Endothelial cell of umbilical vein (primary cell): ENCODE results near the gene SMARCD1. TPM values are rescaled to one million over a fixed set of nuclear protein-coding genes. Genes with fewer than 3 reads are reported as not detected.

Source experiments
- BruUV-seq: library from RNA; stranded (reverse); fragments of 400-500 nt; replicated peaks from 2 replicates; lab custom pipeline; 2021; lab: Mats Ljungman, UMichigan
- CTCF ChIA-PET: fragments of 300-600, 350-600 bp; sonication (Branson Sonifier 250); formaldehyde crosslinking; loops from one replicate; lab custom pipeline; 2021; ENCODE audit warnings: antibody characterized with exemption, inconsistent platforms; lab: Charles Lee
- POLR2A ChIA-PET: fragments of 300-600, 350-600 bp; sonication (Branson Sonifier 250); formaldehyde crosslinking; loops from one replicate; lab custom pipeline; 2021; ENCODE audit warnings: antibody characterized with exemption, inconsistent platforms; lab: Charles Lee
- DNase-seq: peaks from one replicate; pipeline ENCODE4 v3.0.0-alpha.2; 2011; ENCODE audit warnings: low read depth, low spot score
- FAIRE-seq: peaks from 2 replicates; lab custom pipeline; 2011; peaks lifted over from hg19 to GRCh38; lab: Jason Lieb, UNC
- H2AFZ ChIP-seq: 2 replicates; pipeline ENCODE4 v1.6.0; 2012; ENCODE audit warnings: low read depth, low read length, control low read depth, inconsistent platforms
- H3K27ac ChIP-seq: 2 replicates; pipeline ENCODE4 v1.5.1; 2011; ENCODE audit warnings: low read depth, mild to moderate bottlenecking, control low read depth, low read length, moderate library complexity; ENCODE audit not compliant: insufficient read depth
- H3K27me3 ChIP-seq, 2 experiments: 2 replicates each; pipeline versions ENCODE4 v1.6.0 to v1.6.1; 2011; ENCODE audit warnings: low read length in 2 of 2, mixed read lengths in 1 of 2; ENCODE audit not compliant: control insufficient read depth in 2 of 2, insufficient read depth in 2 of 2
- H3K36me3 ChIP-seq, 2 experiments: 2 replicates in 1 of 2; 3 replicates in 1 of 2; pipeline ENCODE4 v1.5.1; 2011; ENCODE audit warnings: low read length in 2 of 2, mild to moderate bottlenecking in 1 of 2, moderate library complexity in 1 of 2; ENCODE audit not compliant: control insufficient read depth in 2 of 2, insufficient read depth in 2 of 2; ENCODE audit errors: extremely low read depth in 1 of 2
- H3K4me1 ChIP-seq: 3 replicates; pipeline ENCODE4 v1.5.1; 2011; ENCODE audit warnings: mild to moderate bottlenecking, low read length; ENCODE audit not compliant: control insufficient read depth, insufficient read depth; ENCODE audit errors: extremely low read depth
- H3K4me2 ChIP-seq: 2 replicates; pipeline ENCODE4 v1.6.1; 2011; ENCODE audit warnings: low read length, control low read depth, mixed read lengths; ENCODE audit not compliant: insufficient read depth
- H3K4me3 ChIP-seq, 3 experiments: fragments of 200-600 bp in 1 of 3; sonication (generic), shearing (Covaris generic) in 1 of 3; replicated peaks in 1 of 3; 2 replicates each; pipeline ENCODE4 v1.5.1; 2011 to 2016; ENCODE audit warnings: control low read depth in 3 of 3, low read length in 3 of 3, mild to moderate bottlenecking in 2 of 3, inconsistent platforms in 1 of 3, low read depth in 1 of 3, moderate library complexity in 1 of 3; ENCODE audit not compliant: insufficient read depth in 1 of 3
- H3K79me2 ChIP-seq: 2 replicates; pipeline ENCODE4 v1.6.0; 2012; ENCODE audit warnings: low read length, inconsistent platforms; ENCODE audit not compliant: control insufficient read depth, insufficient read depth
- H3K9ac ChIP-seq: replicated peaks from 2 replicates; pipeline ENCODE3; 2011; ENCODE audit warnings: low read length, control low read depth; ENCODE audit not compliant: insufficient read depth; ENCODE audit errors: extremely low read depth
- H3K9me1 ChIP-seq: replicated peaks from 3 replicates; pipeline ENCODE4 v1.6.0; 2011; ENCODE audit warnings: mild to moderate bottlenecking, low read length; ENCODE audit not compliant: control insufficient read depth, insufficient read depth; ENCODE audit errors: extremely low read depth
- H3K9me3 ChIP-seq: replicated peaks from 2 replicates; pipeline ENCODE4 v1.5.1; 2012; ENCODE audit warnings: low read length, inconsistent platforms; ENCODE audit not compliant: control insufficient read depth, insufficient read depth
- H4K20me1 ChIP-seq: replicated peaks from 2 replicates; pipeline ENCODE3; 2011; ENCODE audit warnings: mild to moderate bottlenecking, low read length; ENCODE audit not compliant: control insufficient read depth, insufficient read depth; ENCODE audit errors: extremely low read depth
- EZH2 ChIP-seq: IDR thresholded peaks from 2 replicates; pipeline ENCODE4 v1.6.1; 2012; ENCODE audit warnings: borderline replicate concordance, low read depth, mild to moderate bottlenecking, moderate library complexity, low read length, inconsistent platforms; ENCODE audit not compliant: severe bottlenecking
- FOS ChIP-seq: IDR thresholded peaks from 2 replicates; pipeline ENCODE4 v1.6.1; 2011; ENCODE audit warnings: mild to moderate bottlenecking, low read length, moderate library complexity, borderline replicate concordance; ENCODE audit not compliant: insufficient read depth
- GATA2 ChIP-seq: IDR thresholded peaks from 2 replicates; pipeline ENCODE4 v1.7.0; 2011; ENCODE audit warnings: low read depth, mild to moderate bottlenecking, moderate library complexity, mixed read lengths, low read length; ENCODE audit not compliant: insufficient read length, insufficient read depth
- JUN ChIP-seq: IDR thresholded peaks from 2 replicates; pipeline ENCODE4 v1.6.1; 2011; ENCODE audit warnings: borderline replicate concordance, low read depth; ENCODE audit not compliant: insufficient read length, insufficient read depth
- MYC ChIP-seq: IDR thresholded peaks from one replicate; pipeline ENCODE4 v1.6.1; 2011; ENCODE audit warnings: mild to moderate bottlenecking, low read depth, low read length
- POLR2AphosphoS5 ChIP-seq: IDR thresholded peaks from 2 replicates; pipeline ENCODE4 v1.6.1; 2012; ENCODE audit warnings: low read depth, mild to moderate bottlenecking, control low read depth, low read length, moderate library complexity; ENCODE audit not compliant: insufficient read depth
- dilution Hi-C: fragments of 300-500 bp; cut with MboI; formaldehyde crosslinking; loops from one replicate; pipeline ENCODE4 v1.15.0; 2019; ENCODE audit warnings: low sequenced_read_pairs; ENCODE audit not compliant: extremely low pct_ligation_motif_present
- intact Hi-C: fragments of 100-400 bp; cut with micrococcal nuclease; formaldehyde crosslinking; loops from one replicate; pipeline ENCODE4 v1.10.0; 2022
- polyA plus RNA-seq, 4 experiments: library from polyadenylated mRNA; depleted of rRNA in 3 of 4; stranded (reverse) in 3 of 4; unstranded in 1 of 4; fragments of >200 nt; gene quantifications; 2 replicates each; pipeline versions ENCODE4 v1.2.1 to v1.2.3, GENCODE V29; 2011 to 2012; ENCODE audit warnings: missing spikeins in 1 of 4
- total RNA-seq: library from RNA; stranded (reverse); gene quantifications from 2 replicates; pipeline ENCODE4 v1.2.3, GENCODE V29; 2021
- TF ChIP-seq, protein P1 (sequence below), 2 donors: IDR thresholded peaks; 1 replicate in 1 of 2; 2 replicates in 1 of 2; pipeline ENCODE4 v1.5.1; 2011; ENCODE audit warnings: low read length in 2 of 2, mild to moderate bottlenecking in 2 of 2, moderate library complexity in 2 of 2, control low read depth in 1 of 2, inconsistent platforms in 1 of 2, low read depth in 1 of 2; ENCODE audit not compliant: insufficient read depth in 1 of 2; ENCODE audit errors: extremely low read depth in 1 of 2

Gene SMARCD1
- total and polyA plus RNA-seq, 2 donors (not counting 3 experiments of a cell fraction or from before 2014, with no cell fraction given) = 86.6 to 94.2 TPM

DNA sequence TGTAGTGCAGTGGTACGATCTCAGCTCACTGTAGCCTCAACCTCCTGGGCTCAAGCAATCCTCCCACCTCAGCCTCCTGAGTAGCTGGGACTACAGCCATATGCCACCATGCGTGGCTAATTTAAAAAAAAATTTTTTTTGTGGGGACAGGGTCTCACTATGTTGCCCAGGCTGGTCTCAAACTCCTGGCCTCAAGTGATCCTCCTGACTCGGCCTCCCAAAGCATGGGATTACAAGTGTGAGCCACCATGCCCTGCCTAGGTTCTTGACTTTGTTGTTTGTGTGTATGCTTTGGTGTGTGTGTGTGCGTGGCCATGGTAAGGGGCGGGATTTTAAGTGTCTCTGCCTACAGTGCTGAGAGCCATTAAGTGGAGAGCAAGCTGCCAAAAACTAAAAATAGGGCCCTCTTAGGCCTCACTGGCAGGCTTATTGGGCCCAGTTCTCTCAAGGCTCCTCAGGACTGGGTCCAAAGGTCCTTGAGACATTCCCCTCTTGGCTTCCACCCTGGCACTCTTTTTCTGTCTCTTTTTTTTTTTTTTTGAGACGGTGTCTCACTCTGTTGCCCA is 32.0 kb downstream of the SMARCD1 start:
- intact Hi-C loops (no loop called here), dilution Hi-C loops (no loop called here)
- H3K79me2 ChIP-seq = peaks cover 9% of the 10 kb centered on the region
- TF ChIP-seq, protein P1, sequence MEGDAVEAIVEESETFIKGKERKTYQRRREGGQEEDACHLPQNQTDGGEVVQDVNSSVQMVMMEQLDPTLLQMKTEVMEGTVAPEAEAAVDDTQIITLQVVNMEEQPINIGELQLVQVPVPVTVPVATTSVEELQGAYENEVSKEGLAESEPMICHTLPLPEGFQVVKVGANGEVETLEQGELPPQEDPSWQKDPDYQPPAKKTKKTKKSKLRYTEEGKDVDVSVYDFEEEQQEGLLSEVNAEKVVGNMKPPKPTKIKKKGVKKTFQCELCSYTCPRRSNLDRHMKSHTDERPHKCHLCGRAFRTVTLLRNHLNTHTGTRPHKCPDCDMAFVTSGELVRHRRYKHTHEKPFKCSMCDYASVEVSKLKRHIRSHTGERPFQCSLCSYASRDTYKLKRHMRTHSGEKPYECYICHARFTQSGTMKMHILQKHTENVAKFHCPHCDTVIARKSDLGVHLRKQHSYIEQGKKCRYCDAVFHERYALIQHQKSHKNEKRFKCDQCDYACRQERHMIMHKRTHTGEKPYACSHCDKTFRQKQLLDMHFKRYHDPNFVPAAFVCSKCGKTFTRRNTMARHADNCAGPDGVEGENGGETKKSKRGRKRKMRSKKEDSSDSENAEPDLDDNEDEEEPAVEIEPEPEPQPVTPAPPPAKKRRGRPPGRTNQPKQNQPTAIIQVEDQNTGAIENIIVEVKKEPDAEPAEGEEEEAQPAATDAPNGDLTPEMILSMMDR (IDR thresholded peaks at IDR 0.05; ENCODE audit: extremely low read depth in 1 of 2, insufficient read depth in 1 of 2, low read depth in 1 of 2, low read length in 2 of 2) = no peak
- TF ChIP-seq GATA2 = no peak
- TF ChIP-seq FOS = no peak
- no peak for TF ChIP-seq POLR2AphosphoS5
- TF ChIP-seq JUN = no peak
- TF ChIP-seq EZH2 = no peak
- TF ChIP-seq MYC = no peak
- no peak overlapping the region for H3K4me3 ChIP-seq
- H3K27ac ChIP-seq = no peak overlapping the region
- POLR2A ChIA-PET = no interaction called here
- CTCF ChIA-PET = interaction anchor here (1.0 to 1.5 kb wide), 3 partner anchors 12 to 59 kb away, joined by 3 to 10 read pairs (median 3); partner anchors contain the start of gene SMARCD1
- no peaks in the 10 kb centered on the region for H3K9me3 ChIP-seq
- H3K27me3 ChIP-seq = no peaks in the 10 kb centered on the region
- H3K4me2 ChIP-seq = no peak overlapping the region
- H3K9me1 ChIP-seq = no peaks in the 10 kb centered on the region
- no peak overlapping the region for H3K9ac ChIP-seq
- peaks cover 3% of the 10 kb centered on the region for H3K4me1 ChIP-seq
- no TSS peak for BruUV-seq
- no peak for DNase-seq
- H2AFZ ChIP-seq = no peak overlapping the region
- H3K36me3 ChIP-seq = peaks cover 0 to 6% of the 10 kb centered on the region in 2 experiments
- no peak for FAIRE-seq
- no peaks in the 10 kb centered on the region for H4K20me1 ChIP-seq
